ENCODE data around the gene BAK1. TPM values are rescaled to one million over a fixed set of nuclear protein-coding genes. Genes with fewer than 3 reads are reported as not detected.
A peak's percentile ranks its signal among the peaks of the same experiment; 100 is the strongest.
"Not testable (repeated sequence)": the region's sequence is repeated elsewhere in the genome, so short reads cannot be mapped to it uniquely, and the experiment has no call there.

Gene BAK1
- total RNA-seq, 1 donor from 2014 or later, result 51.4 TPM

DNA sequence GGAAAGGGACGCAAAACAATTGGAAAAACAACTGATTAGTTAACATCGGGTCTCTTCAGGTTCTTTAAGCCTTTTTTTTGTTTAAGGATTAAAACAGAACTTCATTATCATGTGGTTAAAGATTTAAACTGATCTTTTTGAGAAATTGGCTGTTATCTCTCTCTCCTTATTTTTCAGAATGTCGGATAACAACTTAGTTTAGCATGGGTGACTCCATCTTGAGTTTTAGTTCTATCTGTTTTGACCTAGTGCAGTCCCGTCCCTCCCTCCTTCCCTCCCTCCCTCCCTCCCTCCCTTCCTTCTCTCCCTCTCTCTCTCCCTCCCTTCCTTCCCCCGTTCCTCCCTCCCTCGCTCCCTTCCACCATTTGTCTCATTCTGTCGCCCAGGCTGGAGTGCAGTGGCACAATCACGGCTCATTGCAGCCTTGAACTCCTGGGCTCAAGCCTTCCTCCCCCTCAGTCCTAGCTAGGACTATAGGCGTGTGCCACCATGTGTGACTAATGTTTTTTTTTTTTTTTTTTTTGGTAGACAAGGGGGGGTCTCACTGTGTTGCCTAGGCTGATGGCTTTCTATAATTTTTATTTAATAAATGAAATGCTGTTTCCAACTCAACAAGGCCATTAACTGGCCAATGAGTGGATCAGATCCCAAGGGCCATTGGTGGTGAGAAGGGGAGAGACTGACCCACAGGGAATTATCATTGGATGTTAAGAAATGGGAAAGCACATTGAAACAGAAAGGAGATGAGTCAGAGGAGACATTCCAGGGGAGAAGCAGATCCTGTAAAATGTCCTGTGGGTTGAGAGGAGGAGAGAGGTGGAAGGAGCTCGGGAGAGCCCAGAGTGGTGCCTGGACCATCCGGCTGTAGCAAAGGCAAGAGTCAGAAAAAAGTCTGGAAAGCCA lies 13.6 kb downstream of the BAK1 start:
- H3K4me1 Mint-ChIP-seq (ENCODE audit: unreplicated experiment), result peaks cover 10% of the 10 kb centered on the region
- no peaks in the 10 kb centered on the region for H3K9me3 Mint-ChIP-seq (ENCODE audit: unreplicated experiment)
- TF ChIP-seq, protein P1, sequence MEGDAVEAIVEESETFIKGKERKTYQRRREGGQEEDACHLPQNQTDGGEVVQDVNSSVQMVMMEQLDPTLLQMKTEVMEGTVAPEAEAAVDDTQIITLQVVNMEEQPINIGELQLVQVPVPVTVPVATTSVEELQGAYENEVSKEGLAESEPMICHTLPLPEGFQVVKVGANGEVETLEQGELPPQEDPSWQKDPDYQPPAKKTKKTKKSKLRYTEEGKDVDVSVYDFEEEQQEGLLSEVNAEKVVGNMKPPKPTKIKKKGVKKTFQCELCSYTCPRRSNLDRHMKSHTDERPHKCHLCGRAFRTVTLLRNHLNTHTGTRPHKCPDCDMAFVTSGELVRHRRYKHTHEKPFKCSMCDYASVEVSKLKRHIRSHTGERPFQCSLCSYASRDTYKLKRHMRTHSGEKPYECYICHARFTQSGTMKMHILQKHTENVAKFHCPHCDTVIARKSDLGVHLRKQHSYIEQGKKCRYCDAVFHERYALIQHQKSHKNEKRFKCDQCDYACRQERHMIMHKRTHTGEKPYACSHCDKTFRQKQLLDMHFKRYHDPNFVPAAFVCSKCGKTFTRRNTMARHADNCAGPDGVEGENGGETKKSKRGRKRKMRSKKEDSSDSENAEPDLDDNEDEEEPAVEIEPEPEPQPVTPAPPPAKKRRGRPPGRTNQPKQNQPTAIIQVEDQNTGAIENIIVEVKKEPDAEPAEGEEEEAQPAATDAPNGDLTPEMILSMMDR (IDR thresholded peaks at IDR 0.05; ENCODE audit: unreplicated experiment), result no peak
- H3K27me3 Mint-ChIP-seq (ENCODE audit: unreplicated experiment), result peaks cover 12% of the 10 kb centered on the region
- peak overlapping the region; percentile 67 for H3K27ac Mint-ChIP-seq (ENCODE audit: unreplicated experiment)
- no peak for DNase-seq (ENCODE audit: low spot score)
- H3K36me3 Mint-ChIP-seq (ENCODE audit: low read depth, unreplicated experiment), result peaks cover 4% of the 10 kb centered on the region
- H3K4me3 Mint-ChIP-seq (ENCODE audit: unreplicated experiment), result peak overlapping the region; percentile 78

DNA sequence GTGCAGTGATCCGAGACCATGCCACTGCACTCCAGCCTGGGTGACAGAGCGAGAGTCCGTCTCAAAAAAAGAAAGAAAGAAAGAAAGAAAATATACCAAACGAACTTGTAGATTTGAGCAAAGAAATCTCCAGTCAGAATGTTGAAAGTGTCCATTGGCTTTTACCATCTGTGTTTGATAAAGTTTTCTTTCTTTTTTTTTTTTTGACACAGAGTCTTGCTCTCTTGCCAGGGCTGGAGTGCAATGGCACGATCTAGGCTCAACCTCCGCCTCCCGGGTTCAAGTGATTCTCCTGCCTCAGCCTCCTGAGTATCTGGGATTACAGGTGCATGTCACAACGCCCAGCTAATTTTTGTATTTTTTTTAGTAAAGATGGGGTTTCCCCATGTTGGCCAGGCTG lies 21.3 kb downstream of the BAK1 start:
- TF ChIP-seq, protein P1 (IDR thresholded peaks at IDR 0.05; ENCODE audit: unreplicated experiment), result no peak
- Mint-ChIP-seq H3K9me3 (ENCODE audit: unreplicated experiment) (no peaks in the 10 kb centered on the region), H3K27ac (ENCODE audit: unreplicated experiment) (no peak overlapping the region), H3K36me3 (ENCODE audit: low read depth, unreplicated experiment) (no peaks in the 10 kb centered on the region), H3K4me3 (ENCODE audit: unreplicated experiment) (no peak overlapping the region), H3K27me3 (ENCODE audit: unreplicated experiment) (no peaks in the 10 kb centered on the region), H3K4me1 (ENCODE audit: unreplicated experiment) (no peaks in the 10 kb centered on the region)
- no peak for DNase-seq (ENCODE audit: low spot score)

DNA sequence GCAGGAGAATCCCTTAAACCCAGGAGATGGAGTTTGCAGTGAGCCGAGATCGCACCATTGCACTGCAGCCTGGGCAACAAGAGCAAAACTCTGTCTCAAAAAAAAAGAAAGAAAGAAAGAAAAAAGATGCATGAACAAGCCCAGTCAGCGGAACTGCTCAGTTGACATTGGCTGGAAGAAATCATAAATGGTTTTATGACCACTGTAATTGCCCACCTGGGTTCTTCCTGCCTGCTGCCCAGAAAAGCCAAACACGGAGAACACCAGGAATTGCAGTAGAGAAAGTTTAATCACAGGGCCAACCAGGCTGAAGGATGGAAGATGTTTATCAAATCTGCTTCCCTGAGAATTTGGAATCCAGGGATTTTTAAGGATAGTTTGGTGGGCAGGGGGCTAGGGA lies 22.7 kb downstream of the BAK1 start:
- Mint-ChIP-seq H3K36me3 (ENCODE audit: low read depth, unreplicated experiment) (no peaks in the 10 kb centered on the region), H3K4me3 (ENCODE audit: unreplicated experiment) (no peak overlapping the region), H3K9me3 (ENCODE audit: unreplicated experiment) (no peaks in the 10 kb centered on the region), H3K27ac (ENCODE audit: unreplicated experiment) (no peak overlapping the region), H3K4me1 (ENCODE audit: unreplicated experiment) (no peaks in the 10 kb centered on the region), H3K27me3 (ENCODE audit: unreplicated experiment) (no peaks in the 10 kb centered on the region)
- no peak for DNase-seq (ENCODE audit: low spot score)
- TF ChIP-seq, protein P1 (IDR thresholded peaks at IDR 0.05; ENCODE audit: unreplicated experiment), result no peak

DNA sequence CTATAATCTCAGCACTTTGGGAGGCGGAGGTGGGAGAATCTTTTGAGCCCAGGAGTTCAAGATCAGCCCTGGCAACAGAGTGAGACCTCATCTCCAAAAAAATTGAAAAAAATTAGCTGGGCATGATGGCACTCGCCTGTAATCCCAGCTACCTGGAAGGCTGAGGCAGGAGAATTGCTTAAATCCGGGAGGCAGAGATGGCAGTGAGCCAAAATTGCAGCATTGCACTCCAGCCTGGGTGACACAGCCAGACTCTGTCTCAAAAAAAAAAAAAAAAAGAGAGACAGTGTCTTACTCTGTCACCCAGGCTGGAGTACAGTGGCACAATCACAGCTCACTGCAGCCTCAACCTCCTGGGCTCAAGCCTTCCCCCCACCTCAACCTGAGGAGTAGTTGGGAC lies 27.2 kb downstream of the BAK1 start:
- not testable (repeated sequence) for H3K4me3 Mint-ChIP-seq (ENCODE audit: unreplicated experiment); H3K36me3 Mint-ChIP-seq (ENCODE audit: low read depth, unreplicated experiment); H3K9me3 Mint-ChIP-seq (ENCODE audit: unreplicated experiment); DNase-seq (ENCODE audit: low spot score); H3K27ac Mint-ChIP-seq (ENCODE audit: unreplicated experiment); H3K4me1 Mint-ChIP-seq (ENCODE audit: unreplicated experiment); H3K27me3 Mint-ChIP-seq (ENCODE audit: unreplicated experiment)

DNA sequence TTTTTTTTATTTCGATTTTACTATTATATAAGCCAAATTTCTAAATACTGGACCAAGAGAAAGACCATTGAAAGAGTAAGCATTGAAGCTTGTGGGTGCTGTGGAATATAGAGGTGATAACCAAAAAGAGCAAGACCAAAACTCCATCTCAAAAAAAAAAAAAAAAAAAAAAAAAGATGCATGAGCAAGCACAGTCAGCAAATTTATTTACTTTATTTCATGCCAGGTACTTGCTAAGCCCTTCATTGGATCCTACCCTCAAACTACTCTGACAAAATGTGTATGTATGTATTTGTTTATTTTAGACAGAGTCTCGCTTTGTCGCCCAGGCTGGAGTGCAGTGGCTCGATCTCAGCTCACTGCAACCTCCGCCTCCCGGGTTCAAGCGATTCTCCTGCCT lies 27.8 kb downstream of the BAK1 start:
- no peak for DNase-seq (ENCODE audit: low spot score)
- H3K27ac Mint-ChIP-seq (ENCODE audit: unreplicated experiment), result no peak overlapping the region
- peaks cover 7% of the 10 kb centered on the region for H3K4me1 Mint-ChIP-seq (ENCODE audit: unreplicated experiment)
- no peaks in the 10 kb centered on the region for H3K27me3 Mint-ChIP-seq (ENCODE audit: unreplicated experiment)
- TF ChIP-seq, protein P1 (IDR thresholded peaks at IDR 0.05; ENCODE audit: unreplicated experiment), result no peak
- no peaks in the 10 kb centered on the region for H3K9me3 Mint-ChIP-seq (ENCODE audit: unreplicated experiment)
- no peaks in the 10 kb centered on the region for H3K36me3 Mint-ChIP-seq (ENCODE audit: low read depth, unreplicated experiment)
- no peak overlapping the region for H3K4me3 Mint-ChIP-seq (ENCODE audit: unreplicated experiment)

Measured in endothelial cell (in vitro differentiated cells).